OCI-LY1 (cell line): Measurements from ENCODE around the gene JAK1.

ENCODE experiments used
- H2AFZ ChIP-seq: fragments of 200-600 bp; sonication (generic), shearing (Covaris generic); 2 replicates; pipeline ENCODE4 v1.6.0; 2014; ENCODE audit warnings: antibody characterized with exemption, mild to moderate bottlenecking, low read length
- H3F3A ChIP-seq: fragments of 200-600 bp; sonication (generic), shearing (Covaris generic); 2 replicates; pipeline ENCODE4 v1.6.0; 2014; ENCODE audit warnings: mild to moderate bottlenecking, antibody characterized with exemption, low read length, moderate library complexity; ENCODE audit not compliant: insufficient read depth
- H3K27ac ChIP-seq: fragments of 200-600 bp; sonication (generic); 2 replicates; pipeline ENCODE4 v1.5.1; 2014; ENCODE audit warnings: low read length, mixed run types, mild to moderate bottlenecking, low read depth; ENCODE audit not compliant: poor library complexity, severe bottlenecking
- H3K27me3 ChIP-seq: fragments of 200-600 bp; sonication (generic); 2 replicates; pipeline ENCODE4 v1.6.0; 2014; ENCODE audit warnings: antibody characterized with exemption, mild to moderate bottlenecking, low read length, moderate library complexity; ENCODE audit not compliant: insufficient read depth
- H3K36me3 ChIP-seq: fragments of 200-600 bp; sonication (generic); 2 replicates; pipeline ENCODE4 v1.6.1; 2014; ENCODE audit warnings: mild to moderate bottlenecking, antibody characterized with exemption, low read length, moderate library complexity, mixed read lengths; ENCODE audit not compliant: insufficient read depth
- H3K4me1 ChIP-seq: fragments of 200-600 bp; sonication (generic); 2 replicates; pipeline ENCODE4 v1.5.1; 2014; ENCODE audit warnings: mild to moderate bottlenecking, low read length, moderate library complexity; ENCODE audit not compliant: insufficient read depth, severe bottlenecking
- H3K4me2 ChIP-seq: fragments of 200-600 bp; sonication (generic), shearing (Covaris generic); 2 replicates; pipeline ENCODE4 v1.6.1; 2014; ENCODE audit warnings: low read length
- H3K4me3 ChIP-seq: fragments of 200-600 bp; sonication (generic); 2 replicates; pipeline ENCODE4 v1.5.1; 2014; ENCODE audit warnings: low read length, low read depth, mild to moderate bottlenecking, mixed read lengths; ENCODE audit not compliant: poor library complexity, severe bottlenecking
- H3K79me2 ChIP-seq: fragments of 200-600 bp; shearing (Covaris generic); 2 replicates; pipeline ENCODE4 v1.6.1; 2016; ENCODE audit warnings: mixed run types, low read length, mixed read lengths; ENCODE audit not compliant: insufficient read depth
- H3K9ac ChIP-seq: fragments of 200-600 bp; sonication (generic), shearing (Covaris generic); 2 replicates; pipeline ENCODE4 v1.6.1; 2014; ENCODE audit warnings: mild to moderate bottlenecking, low read length, mixed read lengths
- H3K9me2 ChIP-seq: fragments of 200-600 bp; sonication (generic), shearing (Covaris generic); 2 replicates; pipeline ENCODE4 v1.6.1; 2014; ENCODE audit warnings: low read depth, mild to moderate bottlenecking, low read length, mixed read lengths
- H3K9me3 ChIP-seq: fragments of 200-600 bp; shearing (Covaris generic); 2 replicates; pipeline ENCODE4 v1.6.1; 2014; ENCODE audit warnings: low read length, mixed read lengths
- H4K20me1 ChIP-seq: fragments of 200-600 bp; sonication (generic), shearing (Covaris generic); 2 replicates; pipeline ENCODE4 v1.6.0; 2016; ENCODE audit warnings: mild to moderate bottlenecking, low read length; ENCODE audit not compliant: insufficient read depth
- CTCF ChIP-seq: fragments of 200-600 bp; sonication (generic), shearing (Covaris generic); IDR thresholded peaks from 2 replicates; pipeline ENCODE4 v1.5.1; 2017; ENCODE audit warnings: mild to moderate bottlenecking, antibody characterized with exemption, low read length, moderate library complexity, mixed read lengths
- EZH2 ChIP-seq: fragments of 200-600 bp; sonication (generic), shearing (Covaris generic); IDR thresholded peaks from 2 replicates; pipeline ENCODE4 v1.8.0; 2017; ENCODE audit warnings: borderline replicate concordance, mixed run types, mild to moderate bottlenecking, antibody characterized with exemption, low read length, moderate library complexity, mixed read lengths

The JAK1 gene

DNA sequence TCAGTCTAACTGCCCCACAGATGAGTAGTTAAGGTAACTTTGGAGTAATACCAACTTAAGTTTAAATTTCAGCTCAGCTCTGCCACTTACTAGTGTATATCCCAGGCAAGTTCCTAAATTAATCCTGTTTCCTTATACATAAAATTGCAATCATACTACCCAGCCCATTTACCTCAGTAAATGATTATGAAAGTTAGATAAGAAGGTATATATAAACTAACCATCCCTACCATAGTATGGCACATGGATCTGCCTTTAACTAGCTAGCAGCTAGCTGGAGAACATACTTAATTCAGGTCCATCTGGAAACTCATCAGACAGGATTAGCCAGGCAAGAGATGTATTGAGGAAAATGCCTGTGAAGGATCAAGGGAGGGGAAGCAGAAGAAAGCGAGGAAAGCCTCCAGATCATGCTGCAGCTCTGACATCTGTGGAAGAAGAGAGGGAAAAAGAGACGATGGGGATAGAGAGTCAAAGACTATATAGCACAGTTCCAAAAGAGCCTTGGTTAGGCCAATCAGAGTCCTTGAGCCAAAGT, 8.0 kb upstream of the JAK1 start:
- H3K4me3 ChIP-seq: no peak overlapping the region
- no peak overlapping the region for H3K4me2 ChIP-seq
- no peaks in the 10 kb centered on the region for H3K27me3 ChIP-seq
- TF ChIP-seq EZH2: no peak
- H2AFZ ChIP-seq: no peak overlapping the region
- H3K9me3 ChIP-seq: no peaks in the 10 kb centered on the region
- no peak overlapping the region for H3K9ac ChIP-seq
- no peaks in the 10 kb centered on the region for H3K4me1 ChIP-seq
- no peaks in the 10 kb centered on the region for H4K20me1 ChIP-seq
- no peaks in the 10 kb centered on the region for H3K9me2 ChIP-seq
- H3K27ac ChIP-seq: no peak overlapping the region
- no peaks in the 10 kb centered on the region for H3K79me2 ChIP-seq
- no peaks in the 10 kb centered on the region for H3F3A ChIP-seq
- no peaks in the 10 kb centered on the region for H3K36me3 ChIP-seq

- Histone ChIP-seq H3K9ac (no peak overlapping the region), H3K9me2 (no peaks in the 10 kb centered on the region), H2AFZ (no peak overlapping the region), H3K9me3 (no peaks in the 10 kb centered on the region), H3K27ac (no peak overlapping the region), H3K27me3 (no peaks in the 10 kb centered on the region), H3K36me3 (no peaks in the 10 kb centered on the region), H3K4me2 (no peak overlapping the region), H3F3A (no peaks in the 10 kb centered on the region), H4K20me1 (no peaks in the 10 kb centered on the region), H3K79me2 (no peaks in the 10 kb centered on the region), H3K4me1 (no peaks in the 10 kb centered on the region), H3K4me3 (no peak overlapping the region)
- TF ChIP-seq EZH2: no peak
- TF ChIP-seq CTCF: no peak
Measured at GRCh38 chr1:64973061-64973647, 6.8 kb upstream of the JAK1 start.

- no peaks in the 10 kb centered on the region for H3K27me3 ChIP-seq
- no peaks in the 10 kb centered on the region for H3K9me2 ChIP-seq
- H3F3A ChIP-seq: no peaks in the 10 kb centered on the region
- no peak overlapping the region for H2AFZ ChIP-seq
- H3K27ac ChIP-seq: no peak overlapping the region
- TF ChIP-seq CTCF: no peak
- no peak for TF ChIP-seq EZH2
- H3K9ac ChIP-seq: no peak overlapping the region
- no peaks in the 10 kb centered on the region for H3K36me3 ChIP-seq
- H3K4me2 ChIP-seq: no peak overlapping the region
- no peaks in the 10 kb centered on the region for H3K79me2 ChIP-seq
- no peak overlapping the region for H3K4me3 ChIP-seq
- H4K20me1 ChIP-seq: no peaks in the 10 kb centered on the region; the same call in 1 of the 2 replicates
- H3K9me3 ChIP-seq: no peaks in the 10 kb centered on the region
- H3K4me1 ChIP-seq: peaks cover 21% of the 10 kb centered on the region
Measured at GRCh38 chr1:64969305-64970046, 3.1 kb upstream of the JAK1 start.
